Limb (tissue), 2 donors: ENCODE results near the gene ZIC5.

Experiments
- DNase-seq, 2 donors: peaks; one replicate each; pipeline ENCODE4 v3.0.0-alpha.2; 2016; ENCODE audit errors: extremely low spot score in 2 of 2

ZIC5 gene

GRCh38 chr13:99976575-99976974 is 5.0 kb upstream of the ZIC5 start:
- DNase-seq: peak in 1 of 2 donors; percentile 12

- DNase-seq: peak in 1 of 2 donors; percentile 30
These were observed 4.1 kb upstream of the ZIC5 start for GRCh38 chr13:99975626-99976025.

GRCh38 chr13:99974939-99975561 is 3.5 kb upstream of the ZIC5 start:
- peak in 1 of 2 donors; percentile 41 for DNase-seq

GRCh38 chr13:99974296-99974938 is 2.9 kb upstream of the ZIC5 start:
- DNase-seq: peak in 1 of 2 donors; percentile 27

GRCh38 chr13:99973808-99974185 is 2.2 kb upstream of the ZIC5 start:
- DNase-seq: peak in 1 of 2 donors; percentile 30

- DNase-seq: peak in 1 of 2 donors; percentile 29
These were observed 1.7 kb upstream of the ZIC5 start for GRCh38 chr13:99973163-99973807.

GRCh38 chr13:99972190-99972731 is 694 bp upstream of the ZIC5 start:
- peak in 1 of 2 donors; percentile 45 for DNase-seq

- peak in 1 of 2 donors; percentile 64 for DNase-seq
These were observed 654 bp downstream of the ZIC5 start for GRCh38 chr13:99970651-99971575.

GRCh38 chr13:99969919-99970650 is 1.5 kb downstream of the ZIC5 start:
- DNase-seq: peak in 1 of 2 donors; percentile 67

GRCh38 chr13:99969453-99969918 is 2.1 kb downstream of the ZIC5 start:
- DNase-seq: no peak

GRCh38 chr13:99968521-99969452 is 2.8 kb downstream of the ZIC5 start:
- DNase-seq: peak in 1 of 2 donors; percentile 55

GRCh38 chr13:99967869-99968520 is 3.6 kb downstream of the ZIC5 start:
- DNase-seq: no peak

GRCh38 chr13:99967498-99967868 is 4.1 kb downstream of the ZIC5 start:
- DNase-seq: no peak

GRCh38 chr13:99966064-99966805 is 5.3 kb downstream of the ZIC5 start:
- no peak for DNase-seq

- DNase-seq: no peak
These were observed 6.1 kb downstream of the ZIC5 start for GRCh38 chr13:99965329-99966000.

GRCh38 chr13:99963816-99964339 is 7.7 kb downstream of the ZIC5 start:
- no peak for DNase-seq

GRCh38 chr13:99962242-99962641 is 9.3 kb downstream of the ZIC5 start:
- no peak for DNase-seq
